ENCODE data around the gene PPEF2. TPM values are rescaled to one million over a fixed set of nuclear protein-coding genes. Genes with fewer than 3 reads are reported as not detected.

PPEF2 gene
- total RNA-seq, 1 donor from 2014 or later: under 0.01 TPM

DNA sequence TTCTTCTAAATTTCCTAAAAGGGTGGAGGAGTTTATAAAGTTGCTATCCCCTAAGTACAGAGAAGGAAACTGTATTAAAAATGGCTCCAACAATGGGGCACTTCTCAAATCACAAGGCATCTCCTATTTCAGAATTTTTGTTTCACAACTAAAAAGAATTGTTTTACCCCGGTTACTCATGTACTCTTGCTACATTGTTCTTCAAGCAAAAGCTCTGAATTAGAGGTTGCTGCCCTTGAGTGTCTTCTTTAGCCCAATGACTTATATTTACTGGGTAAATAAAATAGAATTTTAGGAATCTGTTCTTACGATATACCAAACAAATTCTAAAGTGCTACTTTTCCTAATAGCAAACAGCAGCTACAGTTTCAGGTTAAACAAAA is 67.5 kb downstream of the PPEF2 start:
- DNase-seq (ENCODE audit: low spot score in 2 of 2) (no peak), FAIRE-seq (no peak)

DNA sequence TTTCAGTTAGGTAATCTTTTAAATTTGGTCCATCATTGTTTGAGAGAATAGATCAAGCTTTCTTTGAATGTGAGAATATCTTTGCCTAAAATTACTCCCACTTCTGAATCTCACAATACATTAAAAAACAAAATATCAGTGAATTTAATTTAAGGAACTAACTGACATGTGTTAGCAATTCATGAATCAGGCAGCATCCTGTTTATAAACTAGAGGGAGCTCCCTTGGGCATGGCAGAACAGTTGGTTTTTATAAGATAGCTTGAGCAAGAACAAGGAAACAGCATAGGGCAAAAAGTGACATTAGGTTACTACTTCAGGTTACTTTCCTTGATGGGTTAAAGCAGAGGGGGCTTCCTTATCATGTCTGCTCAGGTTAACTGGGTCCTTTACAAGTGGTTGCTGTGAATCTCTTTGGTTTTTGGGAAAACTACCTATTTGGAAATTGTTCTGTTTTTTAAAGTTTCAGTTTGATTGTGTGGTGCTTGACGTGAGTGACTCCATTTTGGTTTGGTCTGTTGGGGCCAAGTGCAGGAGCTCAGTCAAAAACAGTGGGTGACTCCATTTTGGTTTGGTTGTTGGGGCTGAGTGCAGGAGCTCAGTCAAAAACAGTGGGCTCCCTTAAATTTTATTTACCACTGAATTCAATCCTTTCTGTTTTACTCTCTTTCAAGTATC is 68.0 kb downstream of the PPEF2 start:
- DNase-seq (ENCODE audit: low spot score in 2 of 2) (no peak), FAIRE-seq (no peak)

DNA sequence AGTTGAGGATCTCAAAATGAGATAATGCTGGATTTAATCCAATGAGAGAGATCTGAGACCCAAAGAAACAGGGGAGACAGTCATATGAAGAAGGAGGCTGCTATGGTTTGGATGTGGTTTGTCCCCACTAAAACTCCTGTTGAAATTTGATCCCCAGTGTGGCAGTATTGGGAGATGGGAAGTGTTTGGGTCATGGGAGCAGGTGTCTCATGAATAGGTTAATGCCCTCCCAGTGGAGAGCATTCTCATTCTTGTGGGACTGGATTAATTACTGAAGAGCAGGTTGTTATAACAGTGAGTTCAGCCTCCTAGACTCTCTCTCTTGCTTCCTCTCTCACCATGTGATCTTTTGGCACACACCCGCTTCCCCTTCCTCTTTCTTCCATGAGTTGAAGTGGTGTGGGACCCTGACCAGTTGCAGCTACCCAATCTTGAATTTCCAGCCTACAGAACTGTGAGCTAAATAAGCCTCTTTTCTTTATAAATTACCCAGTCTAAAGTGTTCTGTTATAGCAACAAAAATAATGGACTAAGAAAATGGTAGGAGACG is 70.3 kb downstream of the PPEF2 start:
- no peak for DNase-seq (ENCODE audit: low spot score in 2 of 2)
- FAIRE-seq: no peak

DNA sequence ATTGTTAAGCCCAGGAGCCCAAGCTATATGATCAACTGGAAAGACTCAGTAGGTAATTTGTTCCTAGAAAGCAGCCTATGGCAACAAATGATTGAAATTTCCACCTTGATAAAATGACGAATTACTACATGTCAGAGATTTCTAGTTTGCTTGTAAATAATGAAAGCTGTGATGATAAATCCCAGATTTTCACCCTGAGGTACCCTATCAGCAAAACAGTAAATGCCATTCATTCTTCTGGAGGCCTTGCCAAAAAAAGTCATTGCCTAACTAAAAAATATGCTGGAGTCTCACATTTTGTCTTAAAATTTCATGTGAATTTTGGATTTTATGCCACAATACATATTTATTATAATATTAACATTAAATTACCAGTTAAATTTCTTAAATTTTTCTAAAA is 71.3 kb downstream of the PPEF2 start:
- DNase-seq (ENCODE audit: low spot score in 2 of 2) (no peak), FAIRE-seq (no peak)

DNA sequence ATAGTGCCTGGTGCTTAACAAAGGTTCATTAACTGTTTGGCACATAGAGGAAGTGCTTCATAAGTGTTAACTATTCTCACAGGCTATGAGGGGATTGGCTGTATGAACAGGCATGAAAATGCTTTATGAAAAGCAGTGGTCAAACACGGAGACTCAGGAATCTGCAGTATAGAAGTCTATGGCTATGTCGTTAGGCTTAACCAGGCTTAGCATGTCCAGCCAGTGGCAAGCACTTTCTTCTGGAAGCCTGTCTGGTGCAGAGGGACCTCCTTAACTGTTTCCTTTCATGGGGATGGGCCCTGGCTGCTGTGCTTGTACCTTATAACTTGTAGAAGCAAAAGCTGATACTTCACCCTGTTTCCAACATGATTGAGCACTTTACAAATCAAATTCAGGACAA is 78.4 kb downstream of the PPEF2 start:
- no peak for FAIRE-seq
- DNase-seq (ENCODE audit: low spot score in 2 of 2): no peak

DNA sequence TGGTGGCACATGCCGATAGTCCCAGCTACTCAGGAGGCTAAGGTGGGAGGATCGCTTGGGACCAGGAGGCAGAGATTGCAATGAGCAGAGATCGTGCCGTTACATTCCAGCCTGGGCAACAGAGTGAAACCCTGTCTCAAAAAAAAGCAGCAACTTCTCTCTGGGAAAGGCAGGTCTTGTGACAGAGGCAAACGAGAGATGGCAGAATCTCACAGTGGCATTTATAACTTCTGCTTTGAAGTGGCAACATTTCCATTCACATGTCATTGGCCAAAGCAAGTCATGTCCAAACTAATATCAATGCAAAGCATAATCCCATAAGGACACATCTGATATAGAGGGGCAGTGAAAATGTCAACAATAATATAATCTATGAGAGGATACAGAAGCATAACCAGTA is 79.8 kb downstream of the PPEF2 start:
- DNase-seq (ENCODE audit: low spot score in 2 of 2) (no peak), FAIRE-seq (no peak)

DNA sequence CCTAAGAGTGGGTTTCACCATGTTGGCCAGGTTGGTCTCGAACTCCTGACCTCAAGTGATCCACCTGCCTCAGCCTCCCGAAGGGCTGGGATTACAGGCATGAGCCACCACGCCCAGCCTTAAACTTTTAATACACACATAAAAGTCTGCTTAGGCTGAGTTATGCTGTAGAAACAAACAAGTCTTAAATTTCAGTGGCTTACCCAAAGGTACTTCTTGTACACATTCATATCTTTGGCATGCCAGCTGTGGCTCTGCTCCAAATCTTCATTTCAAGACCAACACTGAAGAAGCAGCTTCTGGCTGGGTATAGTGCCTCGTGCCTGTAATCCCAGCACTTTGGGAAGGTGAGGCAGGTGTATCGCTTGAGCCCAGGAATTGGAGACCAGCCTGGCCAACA is 80.3 kb downstream of the PPEF2 start:
- FAIRE-seq (no peak), DNase-seq (ENCODE audit: low spot score in 2 of 2) (no peak)

DNA sequence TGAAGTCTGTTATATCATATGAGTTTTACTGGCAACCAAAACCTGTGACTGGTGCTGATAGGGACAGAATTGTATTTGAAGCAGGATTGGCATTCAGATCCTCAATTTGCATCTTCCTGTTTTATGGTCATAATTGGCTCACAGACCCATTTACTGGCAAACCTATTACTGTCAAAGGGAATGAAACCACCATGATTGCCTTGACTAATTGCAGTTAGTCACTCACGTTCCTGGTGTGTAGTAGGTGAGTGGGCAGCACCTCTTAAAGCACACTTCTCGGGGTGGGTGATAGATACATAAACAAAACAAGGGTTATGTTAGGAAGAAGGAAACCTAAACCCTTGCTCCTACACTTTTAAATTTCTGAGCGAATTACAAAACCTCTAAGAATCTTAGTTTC is 81.0 kb downstream of the PPEF2 start:
- FAIRE-seq (no peak), DNase-seq (ENCODE audit: low spot score in 2 of 2) (no peak)

DNA sequence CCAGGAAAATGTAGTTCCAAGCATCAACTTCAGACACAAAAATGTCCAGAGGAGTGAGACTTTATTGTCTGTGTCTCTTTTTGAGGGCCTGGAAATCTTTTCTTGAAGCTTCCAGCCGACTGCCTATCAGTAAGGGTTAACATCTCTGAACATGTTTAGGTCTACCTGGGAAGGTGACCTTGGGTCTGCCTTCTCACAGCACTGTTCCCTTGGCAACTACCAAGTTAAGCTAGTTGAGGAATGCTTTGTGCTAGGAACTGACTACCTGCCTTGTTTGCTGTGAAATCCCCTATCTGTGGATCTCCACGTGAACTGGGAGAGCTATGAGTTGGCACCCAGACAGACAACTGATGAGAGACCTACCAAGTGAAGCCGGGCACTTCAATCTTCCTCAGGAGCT is 81.6 kb downstream of the PPEF2 start:
- no peak for FAIRE-seq
- DNase-seq (ENCODE audit: low spot score in 2 of 2): no peak

DNA sequence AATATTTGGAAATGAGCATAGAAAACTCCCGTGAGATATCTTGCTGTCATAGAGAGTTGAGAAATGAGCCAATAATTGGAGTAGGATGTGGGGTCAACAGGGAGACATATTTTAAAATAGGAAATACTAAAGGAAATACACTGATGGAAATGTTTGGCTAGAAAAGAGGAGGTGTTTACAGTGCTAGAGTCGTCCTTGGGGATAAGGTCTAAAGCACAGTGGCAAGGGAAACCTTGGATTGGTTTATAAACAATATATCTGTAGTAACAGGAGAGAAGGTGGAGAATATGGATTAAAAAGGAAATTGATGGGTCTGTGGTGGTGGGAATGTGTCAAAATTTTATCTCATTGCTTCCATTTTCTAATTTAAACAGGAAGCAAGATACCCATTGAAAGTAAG is 82.1 kb downstream of the PPEF2 start:
- FAIRE-seq (no peak), DNase-seq (ENCODE audit: low spot score in 2 of 2) (no peak)

DNA sequence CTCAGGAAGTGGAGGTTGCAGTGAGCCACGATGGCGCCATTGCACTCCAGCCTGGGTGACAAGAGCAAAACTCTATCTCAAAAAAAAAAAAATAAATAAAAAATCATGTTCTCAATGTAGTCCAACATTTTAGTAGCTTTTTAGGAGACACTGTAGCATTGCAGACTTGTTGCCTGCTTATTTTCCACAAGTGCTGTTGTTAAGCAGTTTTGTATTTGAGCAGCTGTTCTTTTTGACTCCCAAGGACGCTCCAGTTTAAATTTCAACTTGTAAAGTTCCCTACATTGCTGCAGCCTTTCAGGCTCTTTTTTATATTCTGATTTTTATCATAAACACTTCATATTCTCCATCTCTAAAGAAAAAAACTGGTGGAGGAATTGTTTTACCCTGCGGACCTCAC is 83.1 kb downstream of the PPEF2 start:
- FAIRE-seq (no peak), DNase-seq (ENCODE audit: low spot score in 2 of 2) (no peak)

DNA sequence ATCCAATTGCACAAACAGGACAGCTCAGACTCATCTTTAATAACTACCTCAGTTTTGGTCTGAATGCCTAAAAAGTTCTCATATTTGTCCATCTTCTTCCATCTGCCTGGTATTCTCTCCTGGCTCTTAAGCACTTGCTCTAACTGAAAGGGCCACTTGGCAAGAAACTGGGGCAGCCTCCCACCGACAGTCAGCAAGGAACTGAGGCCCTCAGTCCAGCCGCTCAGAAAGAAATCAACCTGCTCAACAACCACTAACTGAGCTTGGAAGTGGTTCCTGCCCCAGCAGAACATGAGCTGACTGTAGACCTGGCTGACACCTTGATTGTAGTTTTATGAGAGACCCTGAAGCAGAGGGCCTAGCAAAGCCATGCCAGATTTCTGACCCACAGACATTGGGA is 84.4 kb downstream of the PPEF2 start:
- FAIRE-seq (no peak), DNase-seq (ENCODE audit: low spot score in 2 of 2) (no peak)

Small RNA genes lying within 50 kb of the gene (small RNA-seq; reads per million reads assigned to genes)
- gene RNU2-16P: not detected

Other genes starting within 250 kb of the PPEF2 start
- 472 TPM for gene G3BP2, start 229.0 kb downstream of the PPEF2 start, total RNA-seq
- 48.9 TPM for gene USO1, start 177.9 kb downstream of the PPEF2 start, total RNA-seq
- 16.7 TPM for gene NAAA, start 38.6 kb upstream of the PPEF2 start, total RNA-seq
- 39.5 TPM for gene SDAD1, start 88.5 kb upstream of the PPEF2 start, total RNA-seq
- gene CXCL9, start 105.1 kb upstream of the PPEF2 start, total RNA-seq: not detected
- not detected for gene CXCL10, start 121.0 kb upstream of the PPEF2 start, total RNA-seq
- gene CXCL11, start 133.6 kb upstream of the PPEF2 start, total RNA-seq: not detected
- gene ART3, start 172.3 kb upstream of the PPEF2 start, total RNA-seq: 2.9 TPM
- gene NUP54, start 245.9 kb upstream of the PPEF2 start, total RNA-seq: 128 TPM

All from frontal cortex (tissue), 4 donors.